MM.1S (cell line): ENCODE results near the gene ANXA7.

ENCODE experiments used
- EZH2 ChIP-seq: fragments of 300-600 bp; sonication (generic); optimal IDR thresholded peaks from 2 replicates; pipeline ENCODE3; 2017; ENCODE audit warnings: low read depth, mild to moderate bottlenecking, antibody characterized with exemption, low read length, mixed read lengths
- EZH2phosphoT487 ChIP-seq: fragments of 300-600 bp; sonication (generic); IDR thresholded peaks from 2 replicates; pipeline ENCODE4 v1.6.1; 2018; ENCODE audit warnings: antibody characterized with exemption, low read length
- TF ChIP-seq, protein P1 (sequence below): fragments of 300-600 bp; sonication (generic); IDR thresholded peaks from 2 replicates; pipeline ENCODE4 v1.5.1; 2016; ENCODE audit warnings: antibody characterized with exemption, low read length, mixed read lengths

DNA sequence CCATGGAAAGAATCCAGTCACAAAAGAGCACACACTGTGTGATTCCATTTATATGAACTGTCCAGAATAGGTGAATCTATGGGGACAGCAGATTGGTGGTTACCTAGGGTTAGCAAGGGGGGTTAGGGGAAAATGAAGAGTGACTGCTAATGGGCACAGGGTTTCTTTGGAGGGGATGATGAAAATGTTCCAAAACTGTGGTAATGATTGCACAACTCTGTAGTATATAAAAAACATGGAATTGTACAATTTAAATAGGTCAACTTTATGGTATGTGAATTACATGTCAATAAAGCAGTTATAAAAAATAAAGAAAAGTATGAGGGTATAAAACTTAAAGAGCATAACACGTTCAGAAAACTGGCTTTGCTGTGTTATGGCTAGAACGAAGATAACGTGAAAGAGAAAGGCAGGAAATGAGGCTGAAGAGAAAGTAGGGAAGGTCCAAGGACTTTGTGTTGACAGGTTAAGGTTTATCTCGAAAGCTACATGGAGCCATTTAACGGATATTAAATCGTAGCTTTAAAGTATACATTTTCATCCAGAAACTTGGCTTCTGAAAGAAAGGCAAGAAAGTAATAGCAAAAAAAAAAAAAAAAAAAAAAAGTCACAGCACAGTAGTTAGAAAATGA is 45.9 kb upstream of the ANXA7 start:
- TF ChIP-seq, protein P1, sequence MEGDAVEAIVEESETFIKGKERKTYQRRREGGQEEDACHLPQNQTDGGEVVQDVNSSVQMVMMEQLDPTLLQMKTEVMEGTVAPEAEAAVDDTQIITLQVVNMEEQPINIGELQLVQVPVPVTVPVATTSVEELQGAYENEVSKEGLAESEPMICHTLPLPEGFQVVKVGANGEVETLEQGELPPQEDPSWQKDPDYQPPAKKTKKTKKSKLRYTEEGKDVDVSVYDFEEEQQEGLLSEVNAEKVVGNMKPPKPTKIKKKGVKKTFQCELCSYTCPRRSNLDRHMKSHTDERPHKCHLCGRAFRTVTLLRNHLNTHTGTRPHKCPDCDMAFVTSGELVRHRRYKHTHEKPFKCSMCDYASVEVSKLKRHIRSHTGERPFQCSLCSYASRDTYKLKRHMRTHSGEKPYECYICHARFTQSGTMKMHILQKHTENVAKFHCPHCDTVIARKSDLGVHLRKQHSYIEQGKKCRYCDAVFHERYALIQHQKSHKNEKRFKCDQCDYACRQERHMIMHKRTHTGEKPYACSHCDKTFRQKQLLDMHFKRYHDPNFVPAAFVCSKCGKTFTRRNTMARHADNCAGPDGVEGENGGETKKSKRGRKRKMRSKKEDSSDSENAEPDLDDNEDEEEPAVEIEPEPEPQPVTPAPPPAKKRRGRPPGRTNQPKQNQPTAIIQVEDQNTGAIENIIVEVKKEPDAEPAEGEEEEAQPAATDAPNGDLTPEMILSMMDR, result no peak
- TF ChIP-seq EZH2phosphoT487 (no peak), EZH2 (no peak)
